K562 (cell line): ENCODE data around the gene ARHGAP22. TPM values are rescaled to one million over a fixed set of nuclear protein-coding genes. Genes with fewer than 3 reads are reported as not detected.

Source experiments
- RB1 ChIP-seq: fragments of 450-650 bp; IDR thresholded peaks from 2 replicates; pipeline ENCODE4 v1.6.1; 2017; ENCODE audit warnings: low read depth, mild to moderate bottlenecking
- XRCC5 ChIP-seq: fragments of 200-400 bp; formaldehyde crosslinking; IDR thresholded peaks from 2 replicates; pipeline ENCODE4 v1.6.1; 2017; ENCODE audit warnings: low read depth, mild to moderate bottlenecking, low read length
- polyA plus RNA-seq, 8 experiments: library from polyadenylated mRNA; depleted of rRNA in 4 of 8; stranded (reverse) in 5 of 8; unstranded in 3 of 8; fragments of >200 nt; fragmentation: Nextera tagmentation in 2 of 8; fragmentation: Illumina TruSeq in 1 of 8; extraction: Ambion mirVana in 2 of 8; extraction: Trizol in 1 of 8; gene quantifications; 2 replicates each; pipeline versions ENCODE4 v1.2.1 to v1.2.3, GENCODE V29; 2011 to 2014; ENCODE audit warnings: inconsistent platforms in 1 of 8, missing spikeins in 1 of 8
- total RNA-seq, 7 experiments: library from RNA; depleted of rRNA in 6 of 7; stranded (reverse); fragments of >200 nt in 6 of 7; fragmentation: Illumina TruSeq in 2 of 7; extraction: Trizol in 2 of 7; gene quantifications; 2 replicates each; pipeline versions ENCODE4 v1.2.1 to v1.2.3, GENCODE V29; 2011 to 2021; ENCODE audit warnings: low replicate concordance in 1 of 7
- TF ChIP-seq, protein P1 (sequence below), 2 experiments: fragments of 450-650 bp; formaldehyde crosslinking in 1 of 2; IDR thresholded peaks; 2 replicates each; pipeline versions ENCODE4 v1.4.0 to v1.6.1; 2014 to 2020; ENCODE audit warnings: mild to moderate bottlenecking in 2 of 2, borderline replicate concordance in 1 of 2, low read depth in 1 of 2

Gene ARHGAP22
- total and polyA plus RNA-seq, 9 of the 15 experiments (the other 6 are each of a cell fraction or from before 2014, with no cell fraction given): 1.3 to 28.1 (median 12.7) TPM

DNA sequence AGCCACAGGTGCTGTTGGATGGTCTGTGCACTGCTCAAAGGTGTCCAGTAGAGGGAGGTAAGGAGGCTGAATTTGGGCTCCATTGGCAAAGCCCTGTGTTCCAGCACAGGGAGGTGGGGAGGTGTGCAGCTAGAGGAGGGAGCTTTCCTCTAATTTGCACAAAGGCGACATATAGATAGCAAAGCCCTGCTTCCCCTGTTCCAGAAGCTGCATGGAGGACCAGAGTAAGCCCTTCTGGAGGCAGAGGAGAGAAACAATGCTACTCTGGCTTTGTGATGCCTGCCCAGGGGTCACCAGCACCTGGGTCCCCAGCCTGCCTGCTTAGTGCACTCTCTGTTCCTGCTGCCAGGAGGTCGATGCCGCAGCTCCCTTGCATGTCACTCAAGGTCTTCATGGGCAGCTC lies 3.4 kb upstream of the ARHGAP22 start (continued):
- TF ChIP-seq, protein P1, sequence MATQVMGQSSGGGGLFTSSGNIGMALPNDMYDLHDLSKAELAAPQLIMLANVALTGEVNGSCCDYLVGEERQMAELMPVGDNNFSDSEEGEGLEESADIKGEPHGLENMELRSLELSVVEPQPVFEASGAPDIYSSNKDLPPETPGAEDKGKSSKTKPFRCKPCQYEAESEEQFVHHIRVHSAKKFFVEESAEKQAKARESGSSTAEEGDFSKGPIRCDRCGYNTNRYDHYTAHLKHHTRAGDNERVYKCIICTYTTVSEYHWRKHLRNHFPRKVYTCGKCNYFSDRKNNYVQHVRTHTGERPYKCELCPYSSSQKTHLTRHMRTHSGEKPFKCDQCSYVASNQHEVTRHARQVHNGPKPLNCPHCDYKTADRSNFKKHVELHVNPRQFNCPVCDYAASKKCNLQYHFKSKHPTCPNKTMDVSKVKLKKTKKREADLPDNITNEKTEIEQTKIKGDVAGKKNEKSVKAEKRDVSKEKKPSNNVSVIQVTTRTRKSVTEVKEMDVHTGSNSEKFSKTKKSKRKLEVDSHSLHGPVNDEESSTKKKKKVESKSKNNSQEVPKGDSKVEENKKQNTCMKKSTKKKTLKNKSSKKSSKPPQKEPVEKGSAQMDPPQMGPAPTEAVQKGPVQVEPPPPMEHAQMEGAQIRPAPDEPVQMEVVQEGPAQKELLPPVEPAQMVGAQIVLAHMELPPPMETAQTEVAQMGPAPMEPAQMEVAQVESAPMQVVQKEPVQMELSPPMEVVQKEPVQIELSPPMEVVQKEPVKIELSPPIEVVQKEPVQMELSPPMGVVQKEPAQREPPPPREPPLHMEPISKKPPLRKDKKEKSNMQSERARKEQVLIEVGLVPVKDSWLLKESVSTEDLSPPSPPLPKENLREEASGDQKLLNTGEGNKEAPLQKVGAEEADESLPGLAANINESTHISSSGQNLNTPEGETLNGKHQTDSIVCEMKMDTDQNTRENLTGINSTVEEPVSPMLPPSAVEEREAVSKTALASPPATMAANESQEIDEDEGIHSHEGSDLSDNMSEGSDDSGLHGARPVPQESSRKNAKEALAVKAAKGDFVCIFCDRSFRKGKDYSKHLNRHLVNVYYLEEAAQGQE (IDR thresholded peaks at IDR 0.05; ENCODE audit: borderline replicate concordance): peak; percentile 42; the same call in 1 of the 2 replicates
- TF ChIP-seq, protein P1 (CRISPR knock-in tag; IDR thresholded peaks at IDR 0.05; ENCODE audit: low read depth): no peak
- peak; percentile 33; the same call in 1 of the 2 replicates for TF ChIP-seq RB1
- TF ChIP-seq XRCC5: 0 out of 2 replicates have a peak, but pooled peaks have one; percentile 59
